Endothelial cell (in vitro differentiated cells): Measurements from ENCODE around the gene BPIFB4. TPM values are rescaled to one million over a fixed set of nuclear protein-coding genes. Genes with fewer than 3 reads are reported as not detected.

ENCODE experiments used
- DNase-seq: peaks from one replicate; pipeline ENCODE4 v3.0.0; 2021; ENCODE audit warnings: low spot score
- H3K27ac Mint-ChIP-seq: one replicate; pipeline ENCODE4 v1.8.0; 2021; ENCODE audit warnings: mixed read lengths, inconsistent platforms; ENCODE audit not compliant: unreplicated experiment
- H3K27me3 Mint-ChIP-seq: one replicate; pipeline ENCODE4 v1.8.0; 2021; ENCODE audit warnings: mild to moderate bottlenecking, moderate library complexity, mixed read lengths, inconsistent platforms; ENCODE audit not compliant: unreplicated experiment
- H3K36me3 Mint-ChIP-seq: one replicate; pipeline ENCODE4 v1.8.0; 2021; ENCODE audit warnings: mild to moderate bottlenecking, low read depth, mixed read lengths, inconsistent platforms; ENCODE audit not compliant: unreplicated experiment
- H3K4me1 Mint-ChIP-seq: one replicate; pipeline ENCODE4 v1.8.0; 2021; ENCODE audit warnings: mild to moderate bottlenecking, mixed read lengths, inconsistent platforms; ENCODE audit not compliant: unreplicated experiment
- H3K4me3 Mint-ChIP-seq: one replicate; pipeline ENCODE4 v1.8.0; 2021; ENCODE audit warnings: mild to moderate bottlenecking, mixed read lengths, inconsistent platforms; ENCODE audit not compliant: unreplicated experiment
- H3K9me3 Mint-ChIP-seq: one replicate; pipeline ENCODE4 v1.8.0; 2021; ENCODE audit warnings: mixed read lengths, inconsistent platforms; ENCODE audit not compliant: unreplicated experiment
- total RNA-seq: library from RNA; stranded (reverse); fragmentation: NEBNext Ultra II Directional; extraction: Animal tissue kit (Norgen Biotek cat#: 25700); gene quantifications from one replicate; pipeline ENCODE4 v1.2.1, GENCODE V29; 2021; ENCODE audit not compliant: unreplicated experiment
- TF ChIP-seq, protein P1 (sequence below): fragments of 200-600 bp; sonication (generic); IDR thresholded peaks from one replicate; pipeline ENCODE4 v1.5.0; 2021; ENCODE audit warnings: antibody characterized with exemption; ENCODE audit not compliant: unreplicated experiment

Gene BPIFB4
- total RNA-seq, 1 donor from 2014 or later: 2.1 TPM

DNA sequence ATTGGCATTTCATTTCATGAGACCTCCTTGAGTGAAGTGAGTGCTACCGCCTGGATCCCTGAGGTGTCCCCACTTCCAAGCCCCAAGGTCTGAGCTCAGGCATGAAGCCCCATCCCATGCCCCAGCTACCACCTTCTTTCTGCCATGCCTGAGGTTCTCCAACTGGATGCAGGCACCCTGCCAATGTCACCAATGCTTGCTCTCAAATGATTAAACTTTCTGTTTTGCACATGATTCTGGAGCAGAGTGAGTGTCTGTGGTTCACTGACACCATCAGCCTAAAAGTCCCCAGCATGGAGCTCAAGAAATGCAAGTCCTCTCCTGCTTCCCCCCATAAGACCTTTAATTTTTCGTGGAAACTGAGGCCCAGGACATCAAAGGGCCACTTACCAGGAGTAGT is 44.8 kb downstream of the BPIFB4 start:
- no peak overlapping the region for H3K27ac Mint-ChIP-seq
- H3K27me3 Mint-ChIP-seq: peaks cover 8% of the 10 kb centered on the region
- no peaks in the 10 kb centered on the region for H3K36me3 Mint-ChIP-seq
- DNase-seq: no peak
- no peak overlapping the region for H3K4me3 Mint-ChIP-seq
- H3K9me3 Mint-ChIP-seq: no peaks in the 10 kb centered on the region
- H3K4me1 Mint-ChIP-seq: no peaks in the 10 kb centered on the region
- TF ChIP-seq, protein P1, sequence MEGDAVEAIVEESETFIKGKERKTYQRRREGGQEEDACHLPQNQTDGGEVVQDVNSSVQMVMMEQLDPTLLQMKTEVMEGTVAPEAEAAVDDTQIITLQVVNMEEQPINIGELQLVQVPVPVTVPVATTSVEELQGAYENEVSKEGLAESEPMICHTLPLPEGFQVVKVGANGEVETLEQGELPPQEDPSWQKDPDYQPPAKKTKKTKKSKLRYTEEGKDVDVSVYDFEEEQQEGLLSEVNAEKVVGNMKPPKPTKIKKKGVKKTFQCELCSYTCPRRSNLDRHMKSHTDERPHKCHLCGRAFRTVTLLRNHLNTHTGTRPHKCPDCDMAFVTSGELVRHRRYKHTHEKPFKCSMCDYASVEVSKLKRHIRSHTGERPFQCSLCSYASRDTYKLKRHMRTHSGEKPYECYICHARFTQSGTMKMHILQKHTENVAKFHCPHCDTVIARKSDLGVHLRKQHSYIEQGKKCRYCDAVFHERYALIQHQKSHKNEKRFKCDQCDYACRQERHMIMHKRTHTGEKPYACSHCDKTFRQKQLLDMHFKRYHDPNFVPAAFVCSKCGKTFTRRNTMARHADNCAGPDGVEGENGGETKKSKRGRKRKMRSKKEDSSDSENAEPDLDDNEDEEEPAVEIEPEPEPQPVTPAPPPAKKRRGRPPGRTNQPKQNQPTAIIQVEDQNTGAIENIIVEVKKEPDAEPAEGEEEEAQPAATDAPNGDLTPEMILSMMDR: no peak

DNA sequence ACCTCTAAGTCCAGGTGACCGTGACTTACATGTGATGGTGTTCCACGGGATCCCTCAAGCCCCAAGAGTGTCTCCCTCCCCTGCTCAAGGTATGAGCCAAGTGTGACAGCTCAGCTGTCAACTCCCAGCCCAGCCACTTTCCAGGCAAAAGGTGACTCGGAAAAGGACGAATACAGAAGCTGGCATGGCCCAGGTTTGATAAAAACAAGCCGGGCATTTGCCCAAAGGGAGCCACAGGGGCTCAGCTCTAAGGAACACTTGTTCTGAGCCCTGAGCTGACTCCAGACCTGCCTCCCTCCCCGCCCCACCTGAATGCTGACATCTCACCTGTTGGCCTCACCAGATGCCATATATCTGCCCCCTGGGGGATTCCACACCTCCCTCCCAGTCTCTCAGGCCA is 45.6 kb downstream of the BPIFB4 start:
- DNase-seq: no peak
- peaks cover 9% of the 10 kb centered on the region for H3K27me3 Mint-ChIP-seq
- H3K27ac Mint-ChIP-seq: no peak overlapping the region
- TF ChIP-seq, protein P1: no peak
- no peaks in the 10 kb centered on the region for H3K36me3 Mint-ChIP-seq
- H3K4me3 Mint-ChIP-seq: no peak overlapping the region
- no peaks in the 10 kb centered on the region for H3K4me1 Mint-ChIP-seq
- H3K9me3 Mint-ChIP-seq: no peaks in the 10 kb centered on the region

DNA sequence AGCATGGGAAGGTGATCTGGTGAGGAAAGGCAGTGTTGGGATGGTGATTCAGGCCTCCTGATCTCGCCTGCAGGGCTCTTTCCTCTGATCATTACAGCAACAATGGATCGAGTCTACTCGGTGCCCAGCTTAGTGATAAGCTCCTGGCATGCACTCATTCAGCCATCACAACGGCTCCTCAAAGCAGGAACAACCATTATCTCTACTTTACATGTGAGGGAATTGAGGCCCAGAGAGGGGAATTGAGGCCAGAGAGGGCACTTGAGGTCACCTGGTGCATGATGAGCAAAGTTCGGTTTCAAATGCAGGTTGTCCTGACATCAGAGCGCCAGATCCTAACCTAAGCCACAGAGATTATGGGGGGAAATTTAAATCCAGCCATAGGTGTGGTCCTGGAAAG is 46.5 kb downstream of the BPIFB4 start:
- H3K27me3 Mint-ChIP-seq: peaks cover 14% of the 10 kb centered on the region
- no peaks in the 10 kb centered on the region for H3K36me3 Mint-ChIP-seq
- H3K4me3 Mint-ChIP-seq: no peak overlapping the region
- H3K9me3 Mint-ChIP-seq: no peaks in the 10 kb centered on the region
- no peak overlapping the region for H3K27ac Mint-ChIP-seq
- no peak for DNase-seq
- TF ChIP-seq, protein P1: no peak
- H3K4me1 Mint-ChIP-seq: no peaks in the 10 kb centered on the region

DNA sequence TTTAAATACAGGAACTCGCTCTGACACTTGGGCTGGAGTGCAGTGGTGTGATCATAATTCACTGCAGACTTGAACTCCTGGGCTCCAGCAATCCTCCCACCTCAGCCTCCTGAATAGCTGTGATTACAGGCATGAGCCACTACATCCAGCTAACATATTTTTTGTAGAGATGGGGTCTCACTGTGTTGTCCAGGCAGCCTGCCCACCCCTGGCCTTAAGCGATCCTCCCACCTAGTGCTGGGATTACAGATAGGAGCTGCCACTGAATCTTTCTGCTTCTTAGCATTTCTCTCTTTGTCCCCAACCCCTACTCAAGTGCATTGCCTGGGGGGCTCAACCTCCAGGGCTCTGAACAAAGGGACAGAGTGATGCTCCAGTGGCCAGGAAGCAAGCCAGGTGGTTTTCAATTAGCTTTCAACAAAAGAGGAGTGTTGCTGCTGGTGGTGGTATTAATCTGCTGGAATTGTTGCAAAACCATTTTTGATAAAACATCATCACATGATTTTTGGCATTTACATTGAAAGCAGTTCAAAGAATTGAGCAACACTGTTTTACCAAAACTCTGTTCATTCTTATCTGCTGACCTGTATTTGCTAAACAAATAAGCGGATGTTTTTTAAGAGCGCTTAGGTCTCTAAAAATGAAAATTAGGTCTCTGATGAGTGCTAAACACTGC is 48.1 kb downstream of the BPIFB4 start:
- Mint-ChIP-seq H3K27me3 (peaks cover 12% of the 10 kb centered on the region), H3K27ac (no peak overlapping the region), H3K4me3 (no peak overlapping the region), H3K9me3 (no peaks in the 10 kb centered on the region), H3K4me1 (no peaks in the 10 kb centered on the region), H3K36me3 (no peaks in the 10 kb centered on the region)
- DNase-seq: no peak
- TF ChIP-seq, protein P1: no peak

DNA sequence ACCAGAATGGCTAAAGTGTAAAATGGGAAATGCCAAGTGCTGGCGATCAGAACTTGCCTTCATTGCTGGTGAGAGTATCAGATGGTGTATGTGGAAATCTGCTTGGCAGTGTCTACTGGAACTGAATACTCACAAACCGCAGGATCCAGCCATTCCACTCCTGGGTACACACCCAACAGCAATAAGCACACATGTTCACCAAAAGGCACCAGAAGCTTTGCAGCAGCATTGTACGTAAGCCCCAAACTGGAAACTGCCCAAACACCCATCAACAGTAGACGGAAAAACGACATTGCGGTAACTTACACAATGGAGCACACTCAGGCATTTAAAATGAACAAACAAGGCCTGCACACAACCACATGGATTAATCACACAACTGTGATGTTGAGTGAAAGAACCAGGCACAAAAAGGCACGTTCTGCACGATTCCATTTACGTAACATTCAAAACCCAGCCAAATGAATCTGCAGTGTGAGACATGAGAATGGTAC is 51.2 kb downstream of the BPIFB4 start:
- TF ChIP-seq, protein P1: no peak
- no peaks in the 10 kb centered on the region for H3K4me1 Mint-ChIP-seq
- DNase-seq: no peak
- H3K4me3 Mint-ChIP-seq: no peak overlapping the region
- H3K27me3 Mint-ChIP-seq: peaks cover 10% of the 10 kb centered on the region
- no peaks in the 10 kb centered on the region for H3K36me3 Mint-ChIP-seq
- H3K27ac Mint-ChIP-seq: no peak overlapping the region
- no peaks in the 10 kb centered on the region for H3K9me3 Mint-ChIP-seq
